ENCODE data around the gene SPPL2B. TPM values are rescaled to one million over a fixed set of nuclear protein-coding genes. Genes with fewer than 3 reads are reported as not detected.
"Not testable (repeated sequence)": the region's sequence is repeated elsewhere in the genome, so short reads cannot be mapped to it uniquely, and the experiment has no call there.

Gene SPPL2B
- total RNA-seq, 1 donor from 2014 or later, result 33.2 TPM

GRCh38 chr19:2382530-2383222, 54.2 kb downstream of the SPPL2B start:
- DNase-seq, result no peak

- DNase-seq, result peak; percentile 50
Observed at GRCh38 chr19:2385053-2385721, 56.7 kb downstream of the SPPL2B start.

- no peak for DNase-seq
Observed at GRCh38 chr19:2387367-2388288, 59.1 kb downstream of the SPPL2B start.

GRCh38 chr19:2389594-2389993, 61.1 kb downstream of the SPPL2B start:
- no peak for DNase-seq

GRCh38 chr19:2391118-2391725, 62.7 kb downstream of the SPPL2B start:
- peak; percentile 83 for DNase-seq

- no peak for DNase-seq
Observed at GRCh38 chr19:2392366-2392765, 63.9 kb downstream of the SPPL2B start.

- not testable (repeated sequence) for DNase-seq
Observed at GRCh38 chr19:2392899-2393298, 64.4 kb downstream of the SPPL2B start.

- DNase-seq, result no peak
Observed at GRCh38 chr19:2394054-2394441, 65.6 kb downstream of the SPPL2B start.

- DNase-seq, result no peak
Observed at GRCh38 chr19:2394442-2395292, 66.2 kb downstream of the SPPL2B start.

- not testable (repeated sequence) for DNase-seq
Observed at GRCh38 chr19:2395293-2395829, 66.9 kb downstream of the SPPL2B start.

- DNase-seq, result not testable (repeated sequence)
Observed at GRCh38 chr19:2397173-2397572, 68.7 kb downstream of the SPPL2B start.

GRCh38 chr19:2398735-2399305, 70.3 kb downstream of the SPPL2B start:
- DNase-seq, result no peak

GRCh38 chr19:2399582-2399981, 71.1 kb downstream of the SPPL2B start:
- no peak for DNase-seq

Other genes starting within 250 kb of the SPPL2B start
- gene MOB3A, start 232.4 kb upstream of the SPPL2B start, total RNA-seq, result 26.4 and 54.0 TPM in 2 replicates
- gene IZUMO4, start 231.8 kb upstream of the SPPL2B start, total RNA-seq, result 0.65 and 1.5 TPM in 2 replicates
- 75.7 and 137 TPM in 2 replicates for gene AP3D1, start 177.1 kb upstream of the SPPL2B start, total RNA-seq
- 5.4 and 8.8 TPM in 2 replicates for gene DOT1L, start 164.8 kb upstream of the SPPL2B start, total RNA-seq
- gene PLEKHJ1, start 92.4 kb upstream of the SPPL2B start, total RNA-seq, result 64.0 and 84.9 TPM in 2 replicates
- gene SF3A2, start 91.9 kb upstream of the SPPL2B start, total RNA-seq, result 43.4 and 93.6 TPM in 2 replicates
- gene AMH, start 79.4 kb upstream of the SPPL2B start, total RNA-seq, result 1.3 and 1.5 TPM in 2 replicates
- 0.17 TPM in 1 of 2 replicates, not detected in the other for gene JSRP1, start 72.3 kb upstream of the SPPL2B start, total RNA-seq
- gene PEAK3, start 46.5 kb upstream of the SPPL2B start, total RNA-seq, result 0.17 and 0.19 TPM in 2 replicates
- gene LINGO3, start 20.5 kb upstream of the SPPL2B start, total RNA-seq, result not detected in 2 replicates
- 114 and 166 TPM in 2 replicates for gene LSM7, start 98 bp upstream of the SPPL2B start, total RNA-seq
- gene TMPRSS9, start 31.6 kb downstream of the SPPL2B start, total RNA-seq, result under 0.01 and 0.14 TPM in 2 replicates
- 48.3 and 53.5 TPM in 2 replicates for gene TIMM13, start 98.9 kb downstream of the SPPL2B start, total RNA-seq
- gene LMNB2, start 128.3 kb downstream of the SPPL2B start, total RNA-seq, result 57.3 and 179 TPM in 2 replicates
- gene GADD45B, start 147.4 kb downstream of the SPPL2B start, total RNA-seq, result 53.4 and 114 TPM in 2 replicates